Sciatic nerve (tissue), 2 donors: ENCODE data around the gene EPN2. TPM values are rescaled to one million over a fixed set of nuclear protein-coding genes. Genes with fewer than 3 reads are reported as not detected.
"Not testable (repeated sequence)": the region's sequence is repeated elsewhere in the genome, so short reads cannot be mapped to it uniquely, and the experiment has no call there.

ENCODE experiments used
- ATAC-seq: fragments of 200-7000 bp; cut with Tn5 transposase; one replicate; pipeline ENCODE4 v1.9.1; 2020; ENCODE audit warnings: mild to moderate bottlenecking, moderate library complexity
- DNase-seq: peaks from one replicate; pipeline ENCODE4 v3.0.0-alpha.2; 2020; ENCODE audit warnings: low spot score
- intact Hi-C: fragments of 100-400 bp; cut with DNase I; formaldehyde crosslinking; loops from one replicate; pipeline ENCODE4 v1.14.2; 2022
- total RNA-seq: library from RNA; stranded (reverse); fragmentation: NEBNext Ultra II Directional; extraction: Animal tissue kit (Norgen Biotek cat#: 25700); gene quantifications from one replicate; pipeline ENCODE4 v1.2.1, GENCODE V29; 2021
- donor health status: DM: no; HTN: no; CAD: no.
- donor health status: DM: no; HTN: no; CAD: no.

The EPN2 gene
- total RNA-seq, 1 donor from 2014 or later, result 76.6 TPM

DNA sequence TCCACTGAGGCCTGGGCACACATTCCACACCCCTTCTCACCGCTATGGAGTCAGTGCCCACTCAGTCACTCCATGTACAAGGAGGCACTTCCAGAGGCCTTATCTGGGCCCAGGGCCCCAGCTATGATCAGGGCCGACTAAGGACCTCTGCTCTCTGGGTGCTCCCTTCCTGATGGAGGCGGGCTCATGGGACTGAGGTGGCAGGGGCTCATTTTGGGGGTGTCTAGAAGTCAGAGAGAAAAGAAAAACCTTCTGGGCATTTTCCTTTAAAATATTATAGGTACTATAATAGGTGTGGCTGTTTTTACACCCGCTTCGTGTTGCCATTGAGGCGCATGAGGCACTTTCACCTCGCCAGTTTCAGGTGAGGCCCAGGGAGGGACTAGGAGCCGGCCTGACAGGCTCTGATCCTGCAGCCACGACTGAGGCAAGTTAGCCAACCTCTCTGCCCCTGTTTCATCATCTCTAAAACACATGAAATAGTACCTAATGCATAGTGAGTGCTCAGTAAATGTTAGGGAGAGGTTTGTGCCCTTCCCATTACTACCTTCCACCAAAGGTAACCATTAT lies 111.0 kb downstream of the EPN2 start:
- DNase-seq (peak; percentile 51), ATAC-seq (no peak)
- intact Hi-C loops, result no loop called here

DNA sequence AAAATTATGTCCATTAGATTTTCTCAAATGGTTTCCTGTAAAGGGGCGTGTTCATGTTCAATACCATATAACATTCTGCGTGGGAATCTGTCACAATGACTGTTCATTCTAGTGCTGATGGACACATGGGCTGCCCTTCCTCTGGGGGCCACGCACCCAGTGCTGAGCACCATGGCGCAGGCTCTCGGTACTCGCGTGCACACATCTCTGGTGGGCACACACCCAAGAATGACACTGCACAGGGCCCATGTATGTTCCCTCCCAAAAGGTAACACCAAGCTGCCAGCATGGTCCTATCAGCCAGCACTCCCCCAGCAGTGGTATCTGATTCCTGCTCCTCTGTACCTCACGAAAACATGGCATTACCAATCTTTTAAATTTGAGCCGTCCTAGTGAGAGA lies 111.6 kb downstream of the EPN2 start:
- DNase-seq (peak; percentile 57), ATAC-seq (no peak)
- intact Hi-C loops, result no loop called here

DNA sequence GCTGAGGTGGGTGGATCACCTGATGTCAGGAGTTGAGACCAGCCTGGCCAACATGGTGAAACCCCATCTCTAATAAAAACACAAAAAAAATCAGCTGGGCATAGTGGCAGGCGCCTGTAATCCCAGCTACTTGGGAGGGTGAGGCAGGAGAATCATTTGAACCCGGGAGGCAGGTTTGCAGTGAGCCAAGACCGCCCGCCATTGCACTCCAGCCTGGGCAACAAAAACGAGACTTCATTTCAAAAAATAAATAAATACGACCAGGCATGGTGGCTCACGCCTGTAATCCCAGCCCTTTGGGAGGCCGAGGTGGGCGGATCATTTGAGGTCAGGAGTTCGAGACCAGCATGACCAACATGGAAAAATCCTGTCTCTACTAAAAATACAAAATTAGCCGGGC lies 116.2 kb downstream of the EPN2 start:
- peak; percentile 28 for DNase-seq
- intact Hi-C loops, ATAC-seq: not testable (repeated sequence)

DNA sequence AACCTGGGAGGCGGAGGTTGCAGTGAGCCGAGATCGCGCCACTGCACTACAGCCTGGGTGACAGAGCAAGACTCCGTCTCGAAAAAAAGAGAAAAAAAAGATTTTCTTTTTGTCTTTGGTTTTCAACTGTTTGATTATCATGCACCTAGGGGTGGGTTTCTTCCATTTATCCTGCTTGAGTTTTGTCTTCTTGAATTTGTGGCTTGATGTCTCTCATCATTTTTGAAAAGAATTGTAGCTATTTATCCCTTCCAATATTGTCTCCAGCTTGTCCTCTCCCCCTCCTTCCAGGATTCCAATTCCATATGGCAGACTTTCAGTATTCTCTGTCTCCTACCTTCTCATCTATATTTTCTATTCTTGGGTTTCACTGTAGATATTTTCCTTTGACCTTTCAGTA lies 117.6 kb downstream of the EPN2 start:
- DNase-seq (no peak), ATAC-seq (no peak)
- intact Hi-C loops, result no loop called here

DNA sequence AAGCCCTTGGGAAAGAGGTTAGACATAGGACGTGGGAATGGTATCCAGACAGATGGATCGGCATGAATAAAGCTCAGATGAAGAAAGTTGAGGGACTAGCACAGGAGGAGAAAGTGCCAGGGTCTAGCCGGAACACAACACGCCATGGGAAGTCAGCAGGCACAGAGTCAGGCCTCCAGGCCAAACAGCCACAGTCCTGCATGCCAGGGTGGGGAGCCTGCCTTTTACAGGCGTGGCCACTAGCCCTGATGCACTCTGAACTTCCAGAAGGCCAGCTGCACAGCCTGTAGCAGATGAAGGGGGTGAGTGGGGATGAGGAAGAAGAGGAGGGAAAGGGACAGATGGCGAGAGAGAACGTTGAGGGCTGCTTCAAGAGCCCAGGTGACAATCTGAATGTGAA lies 120.2 kb downstream of the EPN2 start:
- intact Hi-C loops, result no loop called here
- peak; percentile 39 for DNase-seq

DNA sequence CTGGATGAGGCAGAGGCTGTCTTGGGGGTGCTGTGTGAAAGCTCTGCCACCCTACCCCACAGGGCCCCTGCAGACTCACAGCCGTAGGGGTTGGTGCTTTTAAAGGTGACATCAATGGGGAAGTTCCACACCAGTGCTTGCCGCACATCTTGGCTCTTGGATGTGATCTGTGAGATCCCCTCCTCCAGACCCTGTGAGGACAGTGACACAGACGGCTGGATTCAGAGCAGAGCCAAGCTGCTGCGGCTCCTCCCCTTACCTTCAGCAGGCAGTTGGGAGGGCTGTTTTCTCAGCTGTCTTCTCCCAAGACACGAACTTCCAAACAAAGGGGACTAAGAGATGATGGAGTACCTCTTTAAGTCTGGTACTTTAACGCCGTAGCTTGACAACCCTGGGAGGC lies 120.6 kb downstream of the EPN2 start:
- DNase-seq (peak; percentile 42), ATAC-seq (no peak)
- intact Hi-C loops, result no loop called here

More for the DNA sequence above, 120.2 kb downstream of the EPN2 start:
- no peak for ATAC-seq

DNA sequence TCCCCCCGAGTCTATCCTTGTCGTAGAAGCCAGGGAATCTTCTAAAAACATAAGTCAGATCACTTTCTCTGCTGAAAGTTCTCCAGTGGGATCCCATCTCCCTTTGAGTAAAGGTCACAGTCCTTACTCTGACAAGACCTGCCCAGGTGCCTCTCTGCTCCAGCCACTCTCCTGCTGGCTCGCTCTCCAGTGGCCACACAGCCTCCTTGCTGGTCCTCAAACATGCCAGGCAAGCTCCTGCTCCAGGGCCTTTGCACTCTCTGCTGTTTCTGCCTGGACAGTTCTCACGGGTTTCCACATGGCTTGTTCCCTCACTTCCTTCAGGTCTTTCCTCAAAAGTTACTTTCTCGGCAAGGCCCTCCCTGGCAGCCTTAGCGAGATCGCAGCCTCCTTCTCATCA lies 122.0 kb downstream of the EPN2 start:
- intact Hi-C loops, result no loop called here
- DNase-seq (no peak), ATAC-seq (no peak)

DNA sequence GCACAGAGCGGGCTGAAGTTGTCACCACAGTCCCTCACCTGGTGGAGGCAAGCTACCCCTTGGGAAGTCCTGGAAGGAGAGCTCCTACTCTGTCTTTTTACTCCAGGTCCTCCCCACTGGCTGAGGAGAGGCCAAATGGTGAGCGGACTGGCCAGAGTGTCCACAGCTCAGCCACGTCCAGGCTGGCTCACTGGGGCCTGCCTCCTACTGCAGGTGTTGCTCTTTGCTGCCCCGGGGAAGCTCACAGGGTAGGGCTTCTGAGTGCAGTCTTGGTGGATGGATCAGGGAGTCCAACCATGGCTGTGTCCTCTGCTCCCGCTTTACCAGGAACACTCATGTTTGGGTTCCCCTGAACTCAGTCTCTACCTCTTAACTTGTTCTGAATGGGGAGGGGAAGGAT lies 122.7 kb downstream of the EPN2 start:
- DNase-seq, result no peak
- no peak for ATAC-seq
- intact Hi-C loops, result loop anchor here (5.0 kb wide), 1 partner anchor 87 kb away; no protein-coding TSS in a partner anchor

DNA sequence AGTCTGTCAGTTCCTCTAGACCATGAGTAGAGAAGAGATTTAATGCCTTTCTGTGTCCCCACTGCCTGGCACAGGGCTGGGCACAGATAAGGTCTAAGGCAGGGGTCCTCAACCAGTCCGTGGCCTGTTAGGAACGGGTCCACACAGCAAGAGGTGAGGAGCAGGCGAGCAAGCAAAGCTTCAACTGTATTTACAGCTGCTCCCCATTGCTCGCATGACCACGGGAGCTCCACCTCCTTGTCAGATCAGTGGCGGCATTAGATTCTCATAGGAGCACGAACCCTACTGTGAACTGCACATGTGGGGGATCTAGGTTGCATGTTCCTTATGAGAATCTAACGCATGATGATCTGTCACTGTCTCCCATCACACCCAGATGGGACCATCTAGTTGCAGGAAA lies 123.6 kb downstream of the EPN2 start:
- ATAC-seq (no peak), DNase-seq (no peak)
- intact Hi-C loops, result loop anchor here (5.0 kb wide), 1 partner anchor 87 kb away; no protein-coding TSS in a partner anchor

DNA sequence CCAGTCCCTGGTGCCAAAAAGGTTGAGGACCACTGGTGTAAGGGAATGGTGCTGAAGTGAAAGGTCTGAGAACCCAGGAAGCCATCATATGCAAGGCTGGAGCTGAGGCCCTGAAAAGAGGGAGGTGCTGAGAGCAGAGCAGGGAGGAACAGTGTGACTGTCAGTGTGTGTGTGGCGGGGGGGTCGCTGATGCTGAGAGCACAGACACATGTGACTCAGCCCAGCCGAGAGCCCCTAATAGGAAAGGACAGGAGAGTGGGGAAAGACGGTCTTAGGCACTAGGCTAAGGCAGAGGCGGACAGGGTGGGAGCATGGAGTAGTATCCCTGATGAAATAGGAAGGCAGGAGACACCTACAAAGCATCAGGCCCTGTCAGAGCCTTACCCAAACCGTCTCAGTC lies 124.2 kb downstream of the EPN2 start:
- DNase-seq (no peak), ATAC-seq (no peak)
- intact Hi-C loops, result loop anchor here (5.0 kb wide), 1 partner anchor 86 kb away; no protein-coding TSS in a partner anchor

DNA sequence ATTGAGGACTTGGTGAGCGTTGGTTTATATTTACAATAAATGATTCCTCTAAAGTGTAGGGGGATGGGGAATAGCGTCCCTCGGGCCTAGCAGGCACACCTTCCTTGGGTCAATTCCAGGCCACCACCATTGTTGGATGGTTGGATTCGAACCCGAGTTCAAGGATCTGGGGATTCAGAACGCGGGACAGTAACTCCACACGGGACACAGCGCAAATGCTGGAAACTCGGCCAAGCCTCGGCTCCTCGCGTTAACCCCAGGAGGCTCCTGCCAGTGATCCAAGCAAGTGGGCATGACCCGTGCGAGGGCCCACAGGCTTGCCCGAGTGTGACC lies 124.7 kb downstream of the EPN2 start:
- ATAC-seq, result no peak
- intact Hi-C loops, result loop anchor here (5.0 kb wide), 1 partner anchor 85 kb away; no protein-coding TSS in a partner anchor
- no peak for DNase-seq

DNA sequence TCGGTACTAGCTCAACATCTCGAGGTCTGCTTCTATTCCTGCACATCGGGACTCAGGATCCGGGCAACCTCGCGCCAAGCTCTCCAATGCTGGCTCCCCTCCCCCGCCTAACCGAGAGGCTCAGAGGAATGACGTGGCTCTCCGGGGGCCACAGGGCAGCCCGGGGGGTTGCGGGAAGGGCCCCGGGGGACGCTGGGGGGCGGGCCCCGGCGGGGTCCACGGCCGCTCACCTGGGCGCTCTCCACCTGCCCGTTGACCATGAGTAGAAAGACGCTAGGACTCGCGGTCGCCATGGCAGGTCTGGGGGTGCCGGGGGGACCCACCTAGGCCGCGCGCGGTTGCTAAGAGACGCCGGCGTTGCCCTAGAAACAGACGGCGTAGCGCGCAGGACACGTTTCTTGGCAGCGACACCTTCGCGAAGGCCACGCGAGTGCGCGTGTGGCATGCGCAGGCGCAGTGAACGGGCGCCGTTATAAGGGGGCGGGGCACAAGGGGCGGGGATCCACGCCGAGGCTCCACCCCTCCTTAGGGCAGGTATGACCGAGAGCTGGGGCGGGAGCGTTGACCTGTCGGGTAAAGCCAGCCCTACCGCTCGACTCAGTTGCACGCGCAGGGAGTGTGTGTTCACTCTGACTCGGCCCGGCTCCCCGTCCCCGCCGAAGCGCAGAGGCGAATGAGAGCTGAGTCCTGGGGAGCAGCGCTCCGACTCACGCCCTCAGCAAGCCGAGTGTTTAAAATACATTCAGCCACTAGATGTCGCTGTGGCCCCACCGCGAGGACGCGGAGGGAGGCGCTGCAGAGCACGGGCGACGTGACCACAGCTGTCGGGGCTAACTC lies 125.3 kb downstream of the EPN2 start, which contains the start of gene B9D1:
B9D1 (minus strand) TSS at position 447 of the 837 bp plus-strand sequence; CDS start at position 293, 154 bp downstream.
- ATAC-seq, result peak; percentile 97

DNA sequence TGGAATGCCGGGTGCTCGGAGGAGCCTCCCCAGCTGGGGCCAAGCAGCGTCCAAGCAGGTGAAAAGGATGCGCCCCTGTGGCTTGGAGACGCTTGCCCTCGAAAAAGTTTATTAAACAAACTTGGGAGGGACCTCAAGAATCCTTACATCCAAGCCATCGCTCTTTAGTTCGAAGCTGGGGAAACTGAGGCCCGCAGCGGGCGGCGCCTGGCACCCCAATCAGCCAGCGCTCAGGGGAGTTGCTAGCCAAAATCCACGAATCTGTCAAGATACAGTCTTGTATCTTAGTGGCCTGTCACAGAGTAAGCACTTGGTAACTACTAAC lies 125.9 kb downstream of the EPN2 start:
- DNase-seq (no peak), ATAC-seq (no peak)
- intact Hi-C loops, result loop anchor here (5.0 kb wide), 1 partner anchor 84 kb away; no protein-coding TSS in a partner anchor

More for the DNA sequence above, 125.3 kb downstream of the EPN2 start, which contains the start of gene B9D1:
- peak; percentile 97 for DNase-seq
- intact Hi-C loops, result loop anchor here (5.0 kb wide), 1 partner anchor 85 kb away; no protein-coding TSS in a partner anchor

DNA sequence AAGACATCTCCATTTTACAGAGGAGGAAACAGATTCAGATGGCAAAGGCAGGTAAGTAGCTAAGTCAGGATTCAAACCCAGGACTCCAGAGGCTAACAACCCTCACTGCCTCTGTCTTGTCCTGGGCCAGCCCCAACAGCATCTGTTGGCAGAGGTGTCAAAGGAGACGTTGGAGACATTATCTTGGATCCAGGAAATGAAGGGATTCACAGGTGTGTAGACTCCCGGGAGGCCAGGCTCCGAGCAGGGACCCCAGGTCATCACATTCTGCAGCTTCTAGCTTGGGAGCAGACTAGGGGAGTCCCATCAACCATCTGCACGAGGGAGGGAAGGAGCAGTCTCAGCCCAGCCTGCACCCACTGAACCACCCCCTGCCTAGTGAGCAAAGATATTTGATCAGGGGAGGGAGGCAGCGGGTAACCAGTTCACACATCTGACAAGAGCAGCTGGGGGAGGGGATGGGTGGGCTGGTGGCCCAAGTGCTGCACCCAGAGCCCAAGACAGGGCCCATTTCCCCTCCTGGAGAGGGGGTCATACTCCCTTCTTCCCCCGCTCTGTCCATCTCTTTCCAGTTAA lies 126.4 kb downstream of the EPN2 start:
- intact Hi-C loops, result loop anchor here (5.0 kb wide), 1 partner anchor 84 kb away; no protein-coding TSS in a partner anchor
- DNase-seq, result no peak

DNA sequence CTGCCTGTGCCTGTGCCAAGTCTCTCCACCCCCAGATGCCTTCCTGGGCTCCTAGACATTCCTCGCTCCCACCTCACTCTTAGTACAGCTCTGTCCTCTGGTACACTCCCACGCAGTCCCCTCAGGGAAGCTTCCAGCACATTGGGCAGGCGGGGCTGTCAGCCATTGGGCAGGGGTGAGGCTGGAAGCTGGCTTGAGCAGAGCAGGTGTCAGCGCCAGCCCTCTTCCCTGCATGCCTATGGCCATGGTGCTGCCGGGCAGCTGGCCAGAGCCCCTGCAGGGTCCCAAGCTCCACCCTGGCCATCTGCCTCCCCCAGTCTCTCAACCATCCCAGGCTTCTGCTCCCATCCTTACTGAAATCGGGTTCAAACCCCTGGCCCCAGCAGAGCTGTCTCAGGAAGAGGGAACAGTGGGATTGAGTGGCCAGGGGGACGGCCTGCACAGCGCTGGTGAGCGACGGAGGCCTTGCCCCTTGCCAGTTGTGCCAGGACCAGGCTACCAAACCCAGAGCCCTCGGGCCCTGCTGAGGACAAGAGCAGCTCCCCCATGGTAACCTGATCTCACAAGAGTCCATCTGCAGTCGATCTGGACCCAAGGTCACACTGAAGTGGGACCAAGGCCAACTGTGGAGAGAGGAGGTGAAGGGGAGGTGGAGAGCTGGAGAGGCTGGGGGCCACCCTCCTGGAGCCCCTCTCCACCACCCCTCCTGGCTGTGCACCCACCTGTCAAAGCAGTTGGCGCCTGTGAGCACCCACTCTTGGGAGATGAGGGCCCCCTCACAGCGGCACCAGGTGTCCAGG lies 127.7 kb downstream of the EPN2 start:
- intact Hi-C loops, result loop anchor here (5.0 kb wide), 1 partner anchor 82 kb away; no protein-coding TSS in a partner anchor
- ATAC-seq, result no peak
- DNase-seq, result no peak

More for the DNA sequence above, 126.4 kb downstream of the EPN2 start:
- no peak for ATAC-seq

DNA sequence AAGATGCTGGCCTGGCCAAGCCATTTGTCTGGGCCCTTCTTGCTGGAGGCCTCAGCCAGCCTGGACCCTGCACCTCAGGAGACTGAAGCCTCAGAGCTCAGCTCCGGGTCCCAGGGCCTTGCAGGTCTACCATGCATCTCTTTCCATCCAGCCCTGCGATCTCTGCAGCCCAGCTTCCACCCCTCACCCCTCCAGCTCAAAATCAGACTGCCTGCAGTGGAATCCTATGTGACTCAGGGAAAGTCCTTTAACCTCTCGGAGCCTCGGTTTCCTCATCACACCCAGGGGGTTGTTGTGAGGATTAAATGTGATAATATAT lies 128.3 kb downstream of the EPN2 start:
- ATAC-seq (no peak), DNase-seq (no peak)
- intact Hi-C loops, result no loop called here

DNA sequence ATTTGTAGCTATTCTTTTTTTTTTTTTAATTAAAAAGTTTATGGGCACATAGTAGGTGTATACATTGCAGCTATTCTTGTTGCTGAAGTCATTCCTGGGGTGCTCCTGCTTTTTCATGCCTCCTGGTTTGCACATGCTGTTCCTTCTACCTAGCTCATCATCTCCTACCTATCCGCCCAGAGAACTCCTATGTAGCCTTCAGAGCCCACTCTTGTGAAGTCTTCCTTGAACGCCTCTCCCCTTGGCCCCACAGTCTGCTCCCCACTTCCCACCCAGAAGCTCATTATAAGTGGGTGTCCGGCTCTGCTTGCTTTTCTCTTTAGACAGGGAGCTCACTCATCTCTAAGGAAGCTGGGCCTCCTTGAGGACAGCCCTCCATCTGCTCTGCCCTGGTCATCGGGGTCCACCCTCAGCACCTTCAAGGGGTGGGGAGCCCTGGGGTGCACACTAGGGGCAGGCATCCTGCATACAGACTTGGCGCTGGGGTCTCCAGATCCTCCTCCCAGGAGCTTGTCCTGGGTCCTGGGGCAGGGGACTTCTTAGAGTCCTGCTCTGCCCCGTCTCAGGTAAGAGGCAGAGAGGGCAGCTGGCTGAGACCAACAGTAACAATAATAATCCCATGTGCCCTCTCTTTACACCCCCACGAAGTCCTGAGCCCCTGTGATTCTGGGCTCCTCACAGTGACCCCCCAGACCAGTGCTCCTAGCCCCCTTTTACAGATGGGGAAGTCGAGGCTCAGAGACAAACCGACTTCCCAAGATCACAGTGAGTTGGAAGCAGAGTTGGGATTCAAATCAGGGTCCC lies 128.9 kb downstream of the EPN2 start:
- DNase-seq (no peak), ATAC-seq (no peak)
- intact Hi-C loops, result no loop called here

DNA sequence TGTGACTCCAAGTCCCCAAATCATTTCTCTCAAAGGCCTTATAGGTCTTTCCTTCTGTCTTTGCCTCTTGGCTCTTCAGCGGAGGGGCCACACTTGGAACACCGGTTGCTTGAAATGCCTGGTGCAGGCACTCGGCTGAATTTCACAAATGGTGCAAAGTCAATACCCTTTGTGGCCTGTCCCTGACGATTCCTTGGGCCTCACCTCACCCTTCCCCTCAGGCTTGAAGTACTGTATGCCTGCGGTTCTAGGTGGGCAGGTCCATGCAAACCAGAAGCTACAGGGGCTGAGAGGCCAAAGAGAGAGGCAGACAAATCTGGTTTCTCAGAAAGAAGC lies 129.4 kb downstream of the EPN2 start:
- no peak for DNase-seq
- intact Hi-C loops, result no loop called here

DNA sequence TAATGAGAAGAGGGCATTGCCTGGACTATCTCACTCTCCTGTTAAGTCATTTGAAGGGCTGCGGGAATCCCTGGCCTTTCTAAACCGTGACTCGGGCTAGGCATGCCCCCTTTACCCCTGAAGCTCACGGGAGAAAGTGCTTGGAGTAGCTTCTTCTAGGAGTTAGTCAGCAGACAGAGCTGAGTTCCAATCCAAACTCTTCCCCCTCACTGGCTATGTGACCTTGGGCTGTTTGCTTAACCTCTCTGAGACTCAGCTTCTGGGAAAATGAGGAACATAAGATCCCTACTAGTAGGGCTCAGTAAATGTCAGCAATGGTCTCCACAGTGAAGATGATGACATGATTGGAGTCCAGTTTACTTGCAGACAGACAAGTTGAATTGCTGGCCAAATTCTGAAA lies 131.1 kb downstream of the EPN2 start:
- peak; percentile 12 for ATAC-seq
- DNase-seq, result no peak
- intact Hi-C loops, result no loop called here

More for the DNA sequence above, 129.4 kb downstream of the EPN2 start:
- no peak for ATAC-seq
